Spleen (tissue), 11 donors: ENCODE data around the gene MAEA. TPM values are rescaled to one million over a fixed set of nuclear protein-coding genes. Genes with fewer than 3 reads are reported as not detected.
"Not testable (repeated sequence)": the region's sequence is repeated elsewhere in the genome, so short reads cannot be mapped to it uniquely, and the experiment has no call there.

ENCODE experiments used
- DNase-seq: peaks from one replicate; pipeline ENCODE4 v3.0.0-alpha.2; 2020
- H3K27ac ChIP-seq, 8 donors: fragments of 200-600 bp; sonication (generic) in 7 of 8; 1 replicate in 4 of 8; 2 replicates in 4 of 8; pipeline versions ENCODE4 v1.5.0 to v1.8.0; 2016 to 2021; ENCODE audit warnings: inconsistent platforms in 4 of 8, mild to moderate bottlenecking in 4 of 8, moderate library complexity in 1 of 8
- H3K27me3 ChIP-seq, 7 donors: fragments of 200-600 bp; sonication (generic) in 6 of 7; replicated peaks in 1 of 7; 1 replicate in 4 of 7; 2 replicates in 3 of 7; pipeline versions ENCODE4 v1.5.0 to v1.8.0; 2016 to 2021; ENCODE audit warnings: inconsistent platforms in 3 of 7, mild to moderate bottlenecking in 1 of 7
- H3K36me3 ChIP-seq, 6 donors: fragments of 200-600 bp; sonication (generic) in 5 of 6; 1 replicate in 4 of 6; 2 replicates in 2 of 6; pipeline versions ENCODE4 v1.5.0 to v1.8.0; 2016 to 2021; ENCODE audit warnings: inconsistent platforms in 2 of 6
- H3K4me1 ChIP-seq, 6 donors: fragments of 200-600 bp; sonication (generic) in 5 of 6; 1 replicate in 3 of 6; 2 replicates in 3 of 6; pipeline versions ENCODE4 v1.5.0 to v1.8.0; 2016 to 2021; ENCODE audit warnings: inconsistent platforms in 3 of 6
- H3K4me3 ChIP-seq, 8 donors: fragments of 200-600 bp; sonication (generic) in 7 of 8; 1 replicate in 4 of 8; 2 replicates in 4 of 8; pipeline versions ENCODE4 v1.5.0 to v1.8.0; 2016 to 2021; ENCODE audit warnings: inconsistent platforms in 4 of 8, mild to moderate bottlenecking in 4 of 8, moderate library complexity in 2 of 8
- H3K9me3 ChIP-seq, 8 donors: fragments of 200-600 bp; sonication (generic) in 7 of 8; 1 replicate in 4 of 8; 2 replicates in 4 of 8; pipeline versions ENCODE4 v1.5.0 to v1.8.0; 2016 to 2021; ENCODE audit warnings: inconsistent platforms in 4 of 8
- CTCF ChIP-seq, 11 experiments: fragments of 200-600 bp in 7 of 11; fragments of 450-650 bp in 4 of 11; sonication (generic) in 4 of 11; IDR thresholded peaks in 8 of 11; conservative IDR thresholded peaks in 3 of 11; 1 replicate in 7 of 11; 2 replicates in 4 of 11; pipeline versions ENCODE4 v1.4.0 to v1.8.0; 2016 to 2021; ENCODE audit warnings: antibody characterized with exemption in 11 of 11, inconsistent platforms in 4 of 11, mild to moderate bottlenecking in 1 of 11
- POLR2A ChIP-seq, 3 donors: fragments of 450-650 bp; IDR thresholded peaks; one replicate each; pipeline ENCODE4 v1.5.1; 2017; ENCODE audit warnings: antibody characterized with exemption in 3 of 3, mild to moderate bottlenecking in 1 of 3
- POLR2AphosphoS5 ChIP-seq, 3 donors: sonication (generic); formaldehyde crosslinking; IDR thresholded peaks; one replicate each; pipeline ENCODE4 v1.5.1; 2017; ENCODE audit warnings: antibody characterized with exemption in 3 of 3
- WGBS, 5 donors: extraction: QIAGEN DNeasy Blood & Tissue Kit in 3 of 5; methylation state at CpG; one replicate each; pipeline versions ENCODE4 v1.1.5 to v1.1.7; 2013 to 2018; 5-methylcytosine and 5-hydroxymethylcytosine counted together
- intact Hi-C: fragments of 100-400 bp; cut with DNase I; formaldehyde crosslinking; loops from one replicate; pipeline ENCODE4 v1.15.0; 2023; ENCODE audit warnings: low total_unique reads
- polyA plus RNA-seq, 3 donors: library from polyadenylated mRNA; stranded (reverse); fragments of 200-250 nt; gene quantifications; one replicate each; pipeline ENCODE4 v1.2.1, GENCODE V29; 2013
- total RNA-seq, 7 donors: library from RNA; depleted of rRNA in 3 of 7; stranded (reverse); fragments of >200 nt in 3 of 7; fragmentation: NEBNext Ultra II Directional in 4 of 7; extraction: Animal tissue kit (Norgen Biotek cat#: 25700) in 4 of 7; gene quantifications; one replicate each; pipeline versions ENCODE4 v1.1.0 to v1.2.1, GENCODE V29; 2016 to 2021
- donor health status: healthy with polysubstance abuse.
- donor health status: DM: no; HTN: no; CAD: no; lungs with moderate emphysema.
- donor health status: DM: no; HTN: no; CAD: no.
- donor health status: Bipolar disorder and iron deficiency.
- donor health status: healthy.
- donor health status: DM: no; HTN: no; CAD: no.
- donor health status: DM: yes; HTN: yes; CAD: no.

MAEA gene
- total and polyA plus RNA-seq, 10 donors = 46.6 to 112 (median 80.1) TPM

GRCh38 chr4:1371176-1372165 lies 81.8 kb downstream of the MAEA start:
- DNase-seq = no peak
- TF ChIP-seq POLR2A (IDR thresholded peaks at IDR 0.05) (no peak), POLR2AphosphoS5 (IDR thresholded peaks at IDR 0.05) (no peak), CTCF (IDR thresholded peaks at IDR 0.05 in 8 of 11, conservative IDR thresholded peaks at IDR 0.05 in 3 of 11) (no peak)
- 92 to 98% (median 94%) methylated on average over 28 of the region's 28 CpGs for WGBS, 5 donors

GRCh38 chr4:1372576-1372975 lies 82.9 kb downstream of the MAEA start:
- intact Hi-C loops, H3K27ac ChIP-seq, H3K4me3 ChIP-seq, H3K27me3 ChIP-seq, H3K4me1 ChIP-seq, H3K9me3 ChIP-seq, DNase-seq: not testable (repeated sequence)
- WGBS, 5 donors = 83 to 93% (median 89%) methylated on average over 12 to 22 of the region's 22 CpGs
- H3K36me3 ChIP-seq = peaks cover 0 to 99% (median 51%) of the 10 kb centered on the region in 6 donors

More at GRCh38 chr4:1371176-1372165, 81.8 kb downstream of the MAEA start:
- intact Hi-C loops = no loop called here
- H3K4me1 ChIP-seq = no peaks in the 10 kb centered on the region
- H3K27me3 ChIP-seq = no peaks in the 10 kb centered on the region
- H3K36me3 ChIP-seq = peaks cover 0 to 99% (median 49%) of the 10 kb centered on the region in 6 donors
- H3K9me3 ChIP-seq = no peaks in the 10 kb centered on the region
- no peak overlapping the region for H3K4me3 ChIP-seq
- no peak overlapping the region for H3K27ac ChIP-seq

- no peaks in the 10 kb centered on the region for H3K27me3 ChIP-seq
- peaks cover 0 to 98% (median 50%) of the 10 kb centered on the region in 6 donors for H3K36me3 ChIP-seq
- H3K4me3 ChIP-seq = no peak overlapping the region
- no peaks in the 10 kb centered on the region for H3K9me3 ChIP-seq
- TF ChIP-seq POLR2A (IDR thresholded peaks at IDR 0.05) (no peak), CTCF (IDR thresholded peaks at IDR 0.05 in 8 of 11, conservative IDR thresholded peaks at IDR 0.05 in 3 of 11) (no peak), POLR2AphosphoS5 (IDR thresholded peaks at IDR 0.05) (no peak)
- intact Hi-C loops = no loop called here
- peak; percentile 53 for DNase-seq
- H3K4me1 ChIP-seq = no peaks in the 10 kb centered on the region
- no peak overlapping the region for H3K27ac ChIP-seq
- 94 to 98% (median 96%) methylated on average over 33 to 42 of the region's 42 CpGs for WGBS, 5 donors
Measured at GRCh38 chr4:1373892-1374705, 84.4 kb downstream of the MAEA start.

GRCh38 chr4:1374706-1375045 lies 85.0 kb downstream of the MAEA start:
- peaks cover 0 to 97% (median 50%) of the 10 kb centered on the region in 6 donors for H3K36me3 ChIP-seq
- no peaks in the 10 kb centered on the region for H3K9me3 ChIP-seq
- H3K27ac ChIP-seq = no peak overlapping the region
- TF ChIP-seq CTCF (IDR thresholded peaks at IDR 0.05 in 8 of 11, conservative IDR thresholded peaks at IDR 0.05 in 3 of 11) = no peak
- no peak for TF ChIP-seq POLR2A (IDR thresholded peaks at IDR 0.05)
- TF ChIP-seq POLR2AphosphoS5 (IDR thresholded peaks at IDR 0.05) = no peak
- H3K27me3 ChIP-seq = no peaks in the 10 kb centered on the region
- 91 to 98% (median 94%) methylated on average over 8 to 14 of the region's 14 CpGs for WGBS, 5 donors
- no peaks in the 10 kb centered on the region for H3K4me1 ChIP-seq
- H3K4me3 ChIP-seq = no peak overlapping the region
- peak; percentile 56 for DNase-seq
- intact Hi-C loops = no loop called here
